ENCODE measurements around the gene PCNT.
"Not testable (repeated sequence)": the region's sequence is repeated elsewhere in the genome, so short reads cannot be mapped to it uniquely, and the experiment has no call there.

Gene PCNT

DNA sequence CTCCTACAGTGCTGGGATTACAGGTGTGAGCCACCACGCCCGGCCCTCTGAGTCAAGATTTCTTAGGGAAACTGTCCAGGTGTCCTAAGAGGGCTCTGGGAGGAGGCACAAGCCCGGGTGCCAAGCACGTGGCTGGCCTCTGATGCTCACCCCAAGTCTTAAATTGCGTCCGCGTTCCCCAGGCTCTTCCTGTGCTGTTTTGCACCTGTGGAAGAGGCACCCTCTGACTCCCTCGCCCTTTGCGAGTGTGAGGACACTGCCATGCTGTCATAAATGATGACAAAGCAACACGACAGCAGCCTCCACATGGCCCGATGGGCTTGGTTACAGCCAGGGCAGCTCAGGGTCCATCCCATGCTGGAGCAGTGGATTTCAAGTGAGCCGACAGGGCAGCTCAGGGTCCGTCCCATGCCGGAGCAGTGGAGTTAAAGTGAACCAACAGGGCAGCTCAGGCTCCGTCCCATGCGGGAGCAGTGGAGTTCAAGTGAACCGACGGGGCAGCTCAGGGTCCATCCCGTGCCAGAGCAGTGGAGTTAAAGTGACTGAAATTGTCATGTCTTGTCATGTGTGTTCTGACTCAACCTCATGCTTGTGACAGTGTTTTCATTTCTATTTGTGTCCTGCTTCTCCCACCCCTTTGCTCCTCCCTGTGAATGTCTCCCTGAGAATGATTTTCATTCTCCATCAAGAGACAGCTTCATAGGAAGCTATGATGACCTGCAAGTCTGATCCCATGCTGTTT is 33.9 kb downstream of the PCNT start:
- no peak for DNase-seq (ENCODE audit: low spot score)

DNA sequence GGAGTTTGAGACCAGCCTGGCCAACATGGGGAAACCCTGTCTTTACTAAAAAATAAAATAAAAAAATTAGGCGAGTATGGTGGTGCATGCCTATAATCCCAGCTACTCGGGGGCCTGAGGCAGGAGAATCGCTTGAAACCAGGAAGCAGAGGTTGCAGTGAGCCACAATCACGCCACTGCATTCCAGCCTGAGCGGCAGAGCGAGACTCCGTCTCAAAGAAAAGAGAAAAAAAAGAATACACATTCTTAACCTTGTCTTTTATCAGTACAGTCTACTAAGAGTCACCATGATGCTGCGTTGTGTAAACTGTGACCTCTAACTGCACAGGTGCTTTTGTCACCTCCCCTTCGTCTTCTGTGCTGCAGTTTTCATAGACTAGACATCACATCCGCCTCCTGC is 37.2 kb downstream of the PCNT start:
- no peak for DNase-seq (ENCODE audit: low spot score)

DNA sequence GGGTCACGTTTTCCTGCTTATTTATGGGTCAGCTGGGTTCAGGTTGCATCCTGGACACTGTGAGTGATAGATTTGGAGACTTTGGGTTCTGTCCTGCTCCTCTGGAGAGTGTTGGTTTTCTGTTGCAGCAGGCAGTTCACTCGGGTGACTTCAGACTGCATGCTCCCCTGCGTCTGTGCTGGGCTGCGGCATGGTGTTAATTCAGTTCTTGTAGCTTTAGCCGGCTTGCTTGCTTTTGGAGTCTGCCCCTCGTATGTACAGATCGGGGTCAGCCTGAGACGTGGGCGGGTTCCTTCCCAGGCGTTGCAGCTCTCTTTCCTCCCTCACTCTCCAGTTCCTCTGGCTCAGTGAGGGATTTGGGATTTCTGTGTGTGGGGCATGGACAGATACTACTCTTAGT is 38.0 kb downstream of the PCNT start:
- no peak for DNase-seq (ENCODE audit: low spot score)

- no peak for DNase-seq (ENCODE audit: low spot score)
These were observed 39.0 kb downstream of the PCNT start for GRCh38 chr21:46362946-46363345.

GRCh38 chr21:46363698-46364097 is 39.7 kb downstream of the PCNT start:
- no peak for DNase-seq (ENCODE audit: low spot score)

DNA sequence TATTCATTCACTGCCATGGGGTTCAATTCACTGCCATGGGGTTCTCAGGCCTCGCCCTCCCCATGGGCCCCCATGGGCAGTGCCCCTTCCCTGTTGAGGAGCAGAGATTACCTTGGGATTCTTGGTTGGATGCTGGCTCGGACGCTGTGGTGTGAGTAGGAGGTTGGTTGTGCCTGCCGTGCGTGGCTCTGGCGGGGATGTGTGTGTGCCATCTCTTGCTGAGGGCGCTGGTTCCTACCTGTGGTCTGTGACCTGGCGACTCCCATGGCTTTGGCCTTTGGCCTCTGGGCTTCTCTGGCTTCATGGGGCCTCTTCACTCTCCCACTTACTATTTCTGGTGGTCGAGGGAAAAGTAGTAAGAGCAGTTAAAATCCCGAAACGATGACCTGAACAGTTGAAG is 42.1 kb downstream of the PCNT start:
- DNase-seq (ENCODE audit: low spot score), result no peak

GRCh38 chr21:46366561-46366960 is 42.6 kb downstream of the PCNT start:
- no peak for DNase-seq (ENCODE audit: low spot score)

GRCh38 chr21:46366966-46367365 is 43.0 kb downstream of the PCNT start:
- no peak for DNase-seq (ENCODE audit: low spot score)

DNA sequence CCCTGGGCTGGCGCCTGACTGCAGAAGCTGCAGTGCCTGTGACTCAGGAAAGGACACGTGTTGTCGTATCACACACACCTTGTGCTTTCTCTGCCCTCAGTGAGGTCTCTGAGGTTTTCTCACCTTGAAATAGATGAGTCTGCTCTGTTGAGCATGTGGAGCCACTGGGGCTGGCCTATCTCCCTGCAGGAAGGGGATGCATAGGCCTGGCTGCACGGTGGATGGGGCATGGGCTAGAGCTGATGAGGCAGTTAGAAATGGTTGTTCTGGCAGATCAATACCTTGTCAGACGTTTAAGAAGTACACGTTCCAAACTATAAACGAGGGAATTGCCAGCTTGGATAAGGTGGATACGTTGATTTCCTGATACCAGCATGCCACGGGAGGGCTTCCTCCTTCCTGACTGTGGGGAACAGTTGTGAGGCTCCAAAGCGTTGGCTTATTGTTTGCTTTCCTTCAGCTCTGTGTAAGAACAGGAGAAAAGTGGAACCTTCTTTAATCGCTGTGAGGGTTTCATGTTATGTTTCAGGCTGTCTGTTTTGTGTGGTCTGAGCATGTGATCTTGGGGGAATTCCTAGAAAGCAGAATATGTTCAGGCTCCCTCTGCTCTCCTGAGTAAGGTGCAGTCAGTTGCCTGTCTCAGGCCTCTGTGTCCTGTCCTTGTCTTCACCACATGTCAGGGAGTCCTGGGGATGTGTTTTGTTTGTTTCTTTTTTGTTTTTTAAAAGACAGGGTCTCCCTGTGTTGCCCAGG is 44.8 kb downstream of the PCNT start:
- DNase-seq (ENCODE audit: low spot score), result no peak

DNA sequence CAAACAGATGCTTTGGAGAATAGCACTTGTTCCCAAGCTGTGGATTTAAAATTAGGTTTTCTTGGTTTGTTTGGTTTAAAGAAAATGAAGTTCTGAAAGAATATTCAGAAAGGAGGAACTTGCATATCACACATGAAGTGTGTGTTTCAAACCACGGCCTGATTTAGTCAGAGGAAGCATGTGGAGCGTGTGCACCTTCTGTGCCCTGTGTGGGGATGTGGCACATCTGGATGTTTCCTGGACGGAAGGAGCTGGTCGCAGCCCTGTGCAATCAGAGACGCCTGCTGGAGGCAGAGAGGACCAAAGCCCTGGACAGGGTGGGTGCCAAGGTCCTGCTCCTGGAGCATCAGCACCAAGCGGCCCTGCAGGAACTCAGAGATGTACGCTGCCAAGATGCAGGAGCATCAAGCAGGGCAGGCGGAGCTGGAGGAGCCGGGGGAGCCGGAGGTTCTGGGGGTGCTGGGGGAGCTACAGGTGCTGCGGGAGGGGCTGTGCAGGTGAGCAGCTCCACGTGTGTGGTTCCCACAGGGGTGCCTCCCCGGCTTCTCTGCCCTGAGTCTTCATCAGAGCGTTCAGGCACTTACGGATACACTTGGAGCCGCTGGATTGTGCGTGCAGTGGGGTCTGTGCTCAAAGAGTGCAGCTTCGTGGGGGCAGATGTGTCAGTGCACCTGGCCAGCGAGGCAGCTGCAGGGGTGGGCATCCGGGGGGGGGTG is 45.7 kb downstream of the PCNT start:
- DNase-seq (ENCODE audit: low spot score), result no peak

GRCh38 chr21:46371204-46372013 is 47.5 kb downstream of the PCNT start:
- DNase-seq (ENCODE audit: low spot score), result no peak

- DNase-seq (ENCODE audit: low spot score), result no peak
These were observed 48.1 kb downstream of the PCNT start for GRCh38 chr21:46372014-46372485.

GRCh38 chr21:46372947-46373346 is 49.0 kb downstream of the PCNT start:
- DNase-seq (ENCODE audit: low spot score), result not testable (repeated sequence)

DNA sequence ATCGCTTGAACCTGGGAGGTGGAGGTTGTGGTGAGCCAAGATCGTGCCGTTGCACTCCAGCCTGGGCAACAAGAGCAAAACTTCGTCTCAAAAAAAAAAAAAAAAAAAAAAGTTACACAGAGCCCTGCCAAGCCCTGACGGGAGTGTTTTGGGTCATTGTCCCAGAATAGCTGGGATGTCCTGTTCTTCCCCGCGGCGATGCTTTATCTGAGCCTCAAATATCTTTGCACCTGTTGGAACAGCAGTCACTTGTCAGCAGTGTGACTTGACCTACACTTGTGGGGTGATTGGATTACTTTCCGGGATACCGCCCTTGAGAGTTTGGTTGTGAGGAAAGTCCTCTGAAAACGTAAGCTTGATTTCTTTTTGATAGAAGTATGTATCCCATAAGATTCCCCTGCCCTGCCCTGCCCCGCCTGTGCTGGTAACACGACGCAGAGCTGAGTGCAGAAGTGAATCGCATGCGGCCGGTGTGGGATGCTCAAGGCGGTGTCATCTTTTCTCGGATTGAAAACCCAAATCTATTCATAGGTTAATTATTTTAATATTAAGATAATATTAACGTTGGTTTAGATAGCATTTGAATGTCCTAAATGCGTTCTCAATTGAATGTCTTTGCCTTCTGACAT is 50.9 kb downstream of the PCNT start:
- DNase-seq (ENCODE audit: low spot score), result no peak

DNA sequence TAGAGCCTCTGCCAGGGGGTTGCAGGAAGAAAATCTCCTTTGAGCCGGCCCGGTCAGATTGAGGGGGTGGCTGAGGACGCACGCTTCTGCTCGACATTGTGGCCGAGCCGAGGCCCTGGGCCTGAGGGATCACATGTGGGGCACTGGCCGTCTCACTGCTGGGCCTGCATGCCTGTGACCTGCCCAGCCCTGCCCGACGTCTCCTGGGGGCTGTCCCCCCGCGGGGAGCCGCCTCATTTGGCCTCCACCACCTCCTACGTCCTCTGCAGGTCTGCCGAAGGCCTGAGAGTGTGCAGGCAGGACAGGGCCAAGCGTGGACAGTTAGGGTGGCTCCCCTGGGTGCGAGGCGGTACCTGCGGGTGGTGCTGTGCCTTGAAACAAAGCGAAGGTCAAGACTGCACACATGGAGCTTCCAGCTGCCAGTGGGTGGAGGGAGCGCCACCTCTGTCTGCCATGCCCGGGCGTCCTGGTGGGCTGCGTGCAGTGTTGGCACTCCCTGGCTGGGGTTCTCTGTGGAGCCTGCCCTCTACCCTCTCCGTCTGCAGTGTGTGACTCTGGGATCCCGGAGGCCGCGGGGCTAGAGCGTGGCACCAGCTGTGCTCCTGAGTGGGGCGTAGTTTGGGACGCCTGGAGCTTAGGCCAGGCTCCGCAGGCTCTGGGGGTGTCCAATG is 51.7 kb downstream of the PCNT start:
- no peak for DNase-seq (ENCODE audit: low spot score)

GRCh38 chr21:46376231-46376628 is 52.3 kb downstream of the PCNT start:
- DNase-seq (ENCODE audit: low spot score), result no peak

DNA sequence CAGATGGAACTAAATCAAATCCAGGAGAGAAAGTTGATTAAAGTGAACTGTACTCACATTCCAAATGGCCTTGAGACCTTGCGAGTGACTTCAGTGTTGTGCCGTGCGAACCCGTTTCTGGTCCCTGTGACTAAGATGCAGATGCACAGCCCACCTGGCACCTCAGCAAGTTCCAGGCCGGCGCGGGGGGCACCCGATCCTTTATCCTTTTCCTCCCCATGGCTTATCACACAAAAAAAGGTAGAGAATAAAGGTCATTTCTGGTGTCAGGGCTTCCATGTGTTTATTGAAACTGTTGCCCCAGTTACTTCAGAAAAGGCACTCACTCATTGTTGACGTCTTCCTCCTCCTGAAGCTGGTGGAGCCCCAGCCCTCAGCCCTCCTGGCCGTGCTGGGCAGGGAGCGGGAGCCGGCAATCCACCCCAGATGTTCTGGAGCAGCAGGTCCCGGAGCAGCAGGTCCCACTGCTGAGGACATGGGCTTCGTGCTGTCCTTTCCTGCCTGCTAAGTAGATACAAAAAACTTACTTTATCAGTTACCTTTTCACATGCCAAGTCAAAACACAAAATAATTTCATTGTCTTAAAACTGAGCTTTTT is 53.0 kb downstream of the PCNT start:
- DNase-seq (ENCODE audit: low spot score), result no peak

DNA sequence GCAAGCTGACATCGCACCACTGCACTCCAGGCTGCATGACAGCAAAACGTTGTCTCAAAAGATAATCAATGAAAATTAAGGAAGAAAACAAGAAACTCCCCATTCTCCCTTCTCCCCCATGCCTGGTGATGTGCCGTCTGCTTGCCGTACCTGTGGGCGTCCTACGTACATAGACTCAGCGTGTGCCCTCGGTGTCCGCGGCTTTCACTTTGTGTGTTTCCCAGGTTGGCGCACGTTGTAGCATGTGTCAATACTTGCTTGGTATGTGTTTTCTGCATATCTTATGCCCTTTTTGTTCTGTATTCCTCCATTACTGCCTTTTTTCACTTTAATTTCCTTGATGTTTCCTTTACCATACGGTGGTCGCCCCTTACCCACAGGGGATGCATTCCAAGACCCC is 53.8 kb downstream of the PCNT start:
- no peak for DNase-seq (ENCODE audit: low spot score)

DNA sequence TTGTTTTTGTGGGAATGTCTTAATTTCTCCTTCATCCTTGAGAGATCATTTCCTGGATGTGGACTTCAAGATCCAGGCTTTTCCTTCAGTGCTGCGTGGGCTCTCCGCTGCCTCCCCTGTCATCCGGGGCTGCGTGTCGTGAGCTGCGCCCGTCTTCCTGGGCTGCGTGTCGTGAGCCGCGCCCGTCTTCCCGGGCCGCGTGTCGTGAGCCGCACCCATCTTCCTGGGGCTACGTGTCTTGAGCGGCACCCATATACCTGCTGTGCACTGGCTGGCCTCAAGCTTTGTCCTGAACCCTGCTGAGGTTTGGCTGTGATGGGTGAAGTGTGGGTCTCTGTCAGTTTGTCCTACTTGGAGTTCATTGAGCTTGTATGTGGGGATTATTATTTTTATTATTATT is 55.1 kb downstream of the PCNT start:
- DNase-seq (ENCODE audit: low spot score), result no peak

- no peak for DNase-seq (ENCODE audit: low spot score)
These were observed 55.7 kb downstream of the PCNT start for GRCh38 chr21:46379691-46380090.

DNA sequence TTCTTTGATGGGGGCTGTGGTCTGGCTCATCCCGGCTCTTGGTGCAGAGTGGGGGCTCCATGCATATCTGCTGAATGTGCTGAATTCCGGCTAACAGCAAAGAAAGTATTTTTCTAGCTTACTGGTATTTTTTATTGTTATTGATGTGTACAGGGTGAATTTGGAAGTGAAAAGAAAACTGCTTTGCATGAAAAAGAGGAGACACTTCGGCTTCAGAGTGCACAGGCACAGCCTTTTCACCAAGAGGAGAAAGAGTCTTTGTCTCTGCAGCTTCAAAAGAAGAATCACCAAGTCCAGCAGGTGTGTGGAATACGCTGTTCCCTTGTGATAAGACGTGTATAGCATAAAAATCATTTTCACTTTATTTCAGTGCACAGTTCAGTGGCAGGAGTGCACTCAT is 57.6 kb downstream of the PCNT start:
- no peak for DNase-seq (ENCODE audit: low spot score)

Data from hematopoietic multipotent progenitor cell treated with erythropoietin and hydrocortisone succinate and interleukin-3 and kit ligand, for 15 days (in vitro differentiated cells).